ENCODE data around the gene C17orf58. TPM values are rescaled to one million over a fixed set of nuclear protein-coding genes. Genes with fewer than 3 reads are reported as not detected.
"Not testable (repeated sequence)": the region's sequence is repeated elsewhere in the genome, so short reads cannot be mapped to it uniquely, and the experiment has no call there.

The C17orf58 gene
- total RNA-seq, 1 donor, result 7.2 TPM

DNA sequence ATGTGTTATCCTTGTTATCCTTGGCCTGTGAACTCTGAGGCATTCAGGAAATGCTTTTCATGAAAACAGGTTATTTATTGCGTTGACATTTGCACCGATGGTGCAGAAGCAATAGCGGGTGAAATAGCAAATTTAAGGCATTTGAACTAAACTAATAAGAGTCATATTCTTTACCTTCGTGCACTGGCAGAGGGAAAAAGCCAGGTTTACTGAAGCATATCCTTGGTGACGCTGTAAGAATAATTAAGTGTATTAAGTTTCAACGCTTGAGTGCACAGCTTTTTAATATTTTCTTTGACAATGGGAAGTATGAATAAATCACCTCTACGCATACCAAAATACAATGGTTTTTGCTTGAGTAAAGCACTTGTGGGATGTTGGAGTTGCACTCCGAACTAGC lies 25.7 kb upstream of the C17orf58 start:
- DNase-seq (ENCODE audit: insufficient read length, low spot score, missing footprints), result no peak
- H3K4me3 ChIP-seq (ENCODE audit: insufficient read depth, low read length), result no peak overlapping the region
- H4K20me1 ChIP-seq (ENCODE audit: insufficient read depth, low read length), result no peaks in the 10 kb centered on the region
- H3K36me3 ChIP-seq (ENCODE audit: insufficient read depth, low read length), result no peaks in the 10 kb centered on the region
- no peaks in the 10 kb centered on the region for H3K79me2 ChIP-seq (ENCODE audit: insufficient read depth, low read length)
- H3K9me3 ChIP-seq (ENCODE audit: low read depth, low read length), result no peaks in the 10 kb centered on the region
- H2AFZ ChIP-seq (ENCODE audit: low read length), result no peak overlapping the region
- H3K4me1 ChIP-seq (ENCODE audit: insufficient read depth, low read length), result peaks cover 4% of the 10 kb centered on the region
- H3K27me3 ChIP-seq (ENCODE audit: insufficient read depth, low read length), result no peaks in the 10 kb centered on the region
- TF ChIP-seq, protein P1, sequence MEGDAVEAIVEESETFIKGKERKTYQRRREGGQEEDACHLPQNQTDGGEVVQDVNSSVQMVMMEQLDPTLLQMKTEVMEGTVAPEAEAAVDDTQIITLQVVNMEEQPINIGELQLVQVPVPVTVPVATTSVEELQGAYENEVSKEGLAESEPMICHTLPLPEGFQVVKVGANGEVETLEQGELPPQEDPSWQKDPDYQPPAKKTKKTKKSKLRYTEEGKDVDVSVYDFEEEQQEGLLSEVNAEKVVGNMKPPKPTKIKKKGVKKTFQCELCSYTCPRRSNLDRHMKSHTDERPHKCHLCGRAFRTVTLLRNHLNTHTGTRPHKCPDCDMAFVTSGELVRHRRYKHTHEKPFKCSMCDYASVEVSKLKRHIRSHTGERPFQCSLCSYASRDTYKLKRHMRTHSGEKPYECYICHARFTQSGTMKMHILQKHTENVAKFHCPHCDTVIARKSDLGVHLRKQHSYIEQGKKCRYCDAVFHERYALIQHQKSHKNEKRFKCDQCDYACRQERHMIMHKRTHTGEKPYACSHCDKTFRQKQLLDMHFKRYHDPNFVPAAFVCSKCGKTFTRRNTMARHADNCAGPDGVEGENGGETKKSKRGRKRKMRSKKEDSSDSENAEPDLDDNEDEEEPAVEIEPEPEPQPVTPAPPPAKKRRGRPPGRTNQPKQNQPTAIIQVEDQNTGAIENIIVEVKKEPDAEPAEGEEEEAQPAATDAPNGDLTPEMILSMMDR (IDR thresholded peaks at IDR 0.05; ENCODE audit: extremely low read depth, low read depth, low read length), result no peak
- H3K4me2 ChIP-seq (ENCODE audit: insufficient read depth, low read length), result no peak overlapping the region
- H3K27ac ChIP-seq (ENCODE audit: low read depth, low read length), result no peak overlapping the region

DNA sequence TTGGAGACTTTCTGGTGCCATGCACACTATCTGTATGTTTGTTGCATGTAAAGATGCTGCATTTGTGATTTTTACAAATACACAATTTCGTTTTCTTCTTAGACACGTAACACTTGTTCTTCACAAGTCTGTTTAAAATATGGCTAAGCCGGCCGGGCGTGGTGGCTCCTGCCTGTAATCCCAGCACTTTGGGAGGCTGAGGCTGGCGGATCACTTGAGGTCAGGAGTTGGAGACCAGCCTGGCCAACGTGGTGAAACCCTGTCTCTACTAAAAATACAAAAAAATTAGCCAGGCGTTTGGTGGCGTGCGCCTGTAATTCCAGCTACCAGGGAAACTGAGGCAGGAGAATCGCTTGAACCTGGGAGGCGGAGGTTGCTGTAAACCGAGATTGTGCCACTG lies 24.5 kb upstream of the C17orf58 start:
- H3K4me1 ChIP-seq (ENCODE audit: insufficient read depth, low read length); H4K20me1 ChIP-seq (ENCODE audit: insufficient read depth, low read length); H3K79me2 ChIP-seq (ENCODE audit: insufficient read depth, low read length); DNase-seq (ENCODE audit: insufficient read length, low spot score, missing footprints); H3K27me3 ChIP-seq (ENCODE audit: insufficient read depth, low read length); H3K36me3 ChIP-seq (ENCODE audit: insufficient read depth, low read length); H3K9me3 ChIP-seq (ENCODE audit: low read depth, low read length): not testable (repeated sequence)
- Histone ChIP-seq H3K4me2 (ENCODE audit: insufficient read depth, low read length) (peak overlapping the region; percentile 95), H3K27ac (ENCODE audit: low read depth, low read length) (peak overlapping the region; percentile 58), H2AFZ (ENCODE audit: low read length) (peak overlapping the region; percentile 97), H3K4me3 (ENCODE audit: insufficient read depth, low read length) (peak overlapping the region; percentile 80)

DNA sequence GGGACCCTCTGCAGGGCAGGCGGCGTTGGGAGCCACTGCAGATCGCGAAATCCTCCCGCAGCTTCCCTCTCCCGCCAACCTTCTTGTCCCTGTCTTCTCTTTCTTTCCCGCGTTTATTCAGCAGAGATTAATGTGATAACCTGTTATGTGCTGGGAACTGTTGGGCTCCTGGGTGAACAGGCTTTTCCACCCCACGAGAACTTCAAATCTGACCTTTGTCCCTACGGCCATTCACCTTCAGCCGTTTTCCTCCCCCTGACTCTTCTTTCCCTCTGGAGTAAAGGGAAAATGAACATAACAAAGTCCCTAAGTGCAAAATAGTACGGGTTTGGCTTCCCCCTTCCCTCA lies 24.1 kb upstream of the C17orf58 start:
- peak overlapping the region; percentile 95 for H3K4me2 ChIP-seq (ENCODE audit: insufficient read depth, low read length)
- peaks cover 3% of the 10 kb centered on the region for H3K27me3 ChIP-seq (ENCODE audit: insufficient read depth, low read length)
- peak overlapping the region; percentile 58 for H3K27ac ChIP-seq (ENCODE audit: low read depth, low read length)
- H3K9me3 ChIP-seq (ENCODE audit: low read depth, low read length), result no peaks in the 10 kb centered on the region
- peaks cover 4% of the 10 kb centered on the region for H3K4me1 ChIP-seq (ENCODE audit: insufficient read depth, low read length)
- H3K4me3 ChIP-seq (ENCODE audit: insufficient read depth, low read length), result peak overlapping the region; percentile 80
- TF ChIP-seq, protein P1 (IDR thresholded peaks at IDR 0.05; ENCODE audit: extremely low read depth, low read depth, low read length), result no peak
- peak overlapping the region; percentile 97 for H2AFZ ChIP-seq (ENCODE audit: low read length)
- no peaks in the 10 kb centered on the region for H3K36me3 ChIP-seq (ENCODE audit: insufficient read depth, low read length)
- no peak for DNase-seq (ENCODE audit: insufficient read length, low spot score, missing footprints)
- no peaks in the 10 kb centered on the region for H3K79me2 ChIP-seq (ENCODE audit: insufficient read depth, low read length)
- H4K20me1 ChIP-seq (ENCODE audit: insufficient read depth, low read length), result no peaks in the 10 kb centered on the region

DNA sequence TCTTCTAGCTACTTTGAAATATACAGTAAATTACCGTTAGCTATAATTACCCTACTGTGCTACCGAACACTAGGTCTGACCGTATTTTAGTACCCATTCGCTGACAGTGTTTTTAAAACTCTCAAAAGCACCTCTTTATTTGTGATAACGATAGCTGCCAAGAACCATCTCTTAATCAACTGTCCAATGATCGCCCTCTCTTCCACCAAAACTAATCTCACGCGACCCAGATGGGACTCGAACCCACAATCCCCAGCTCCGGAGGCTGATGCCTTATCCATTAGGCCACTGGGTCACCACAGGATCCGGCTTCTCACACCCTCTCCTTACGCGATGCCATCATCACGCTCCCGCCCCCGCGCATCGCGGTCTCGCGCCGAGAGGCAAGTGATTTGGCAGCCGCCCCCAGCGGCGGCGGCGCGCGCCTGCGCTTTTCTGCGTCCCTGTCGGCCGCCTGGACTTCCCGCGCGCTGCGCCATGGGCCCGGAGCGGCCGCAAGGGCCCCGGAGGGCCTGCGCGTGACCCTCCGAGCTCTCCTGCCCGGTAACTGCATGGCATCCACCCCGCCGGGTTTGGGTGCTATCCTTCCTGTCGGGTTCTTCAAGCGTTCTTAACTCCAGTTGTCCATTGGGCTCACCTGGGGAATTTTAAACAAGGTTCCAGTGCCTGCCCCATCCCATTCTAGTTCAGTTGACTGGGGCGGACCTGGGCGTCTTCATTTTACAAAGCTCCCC lies 23.6 kb upstream of the C17orf58 start:
- Histone ChIP-seq H3K4me1 (ENCODE audit: insufficient read depth, low read length) (peaks cover 4% of the 10 kb centered on the region), H3K79me2 (ENCODE audit: insufficient read depth, low read length) (no peaks in the 10 kb centered on the region), H3K4me2 (ENCODE audit: insufficient read depth, low read length) (peak overlapping the region; percentile 95), H4K20me1 (ENCODE audit: insufficient read depth, low read length) (no peaks in the 10 kb centered on the region), H3K27me3 (ENCODE audit: insufficient read depth, low read length) (peaks cover 6% of the 10 kb centered on the region), H3K4me3 (ENCODE audit: insufficient read depth, low read length) (peak overlapping the region; percentile 80), H2AFZ (ENCODE audit: low read length) (peak overlapping the region; percentile 97), H3K36me3 (ENCODE audit: insufficient read depth, low read length) (no peaks in the 10 kb centered on the region), H3K9me3 (ENCODE audit: low read depth, low read length) (no peaks in the 10 kb centered on the region), H3K27ac (ENCODE audit: low read depth, low read length) (peak overlapping the region; percentile 58)
- DNase-seq (ENCODE audit: insufficient read length, low spot score, missing footprints), result peak; percentile 98
- TF ChIP-seq, protein P1 (IDR thresholded peaks at IDR 0.05; ENCODE audit: extremely low read depth, low read depth, low read length), result no peak

All from osteoblast (primary cell).